ENCODE results near the gene RAB41. TPM values are rescaled to one million over a fixed set of nuclear protein-coding genes. Genes with fewer than 3 reads are reported as not detected.

RAB41 gene
- total RNA-seq, 1 experiment from 2014 or later, result not detected

GRCh38 chrX:70280573-70280972 is 1.4 kb upstream of the RAB41 start (continued):
- TF ChIP-seq JUN (CRISPR knock-in tag; IDR thresholded peaks at IDR 0.05), result no peak
- TF ChIP-seq AFF4 (CRISPR knock-in tag; IDR thresholded peaks at IDR 0.05; ENCODE audit: borderline replicate concordance), result no peak
- TF ChIP-seq ESRRA (CRISPR knock-in tag; IDR thresholded peaks at IDR 0.05; ENCODE audit: borderline replicate concordance), result no peak
- TF ChIP-seq IRF2 (CRISPR knock-in tag; IDR thresholded peaks at IDR 0.05; ENCODE audit: borderline replicate concordance, low read depth), result no peak
- no peak for TF ChIP-seq TEAD4 (CRISPR knock-in tag; IDR thresholded peaks at IDR 0.05)
- no peak for TF ChIP-seq NR2C2 (CRISPR knock-in tag; IDR thresholded peaks at IDR 0.05)
- no peak for TF ChIP-seq JAZF1 (CRISPR knock-in tag; IDR thresholded peaks at IDR 0.05)
- TF ChIP-seq USF2 (CRISPR knock-in tag; IDR thresholded peaks at IDR 0.05), result no peak
- TF ChIP-seq KAT7 (CRISPR knock-in tag; IDR thresholded peaks at IDR 0.05; ENCODE audit: borderline replicate concordance), result no peak
- no peak for TF ChIP-seq ZNF317 (CRISPR knock-in tag; IDR thresholded peaks at IDR 0.05; ENCODE audit: borderline replicate concordance, low read depth)
- TF ChIP-seq CREM (CRISPR knock-in tag; IDR thresholded peaks at IDR 0.05), result no peak
- no peak for TF ChIP-seq SOX15 (CRISPR knock-in tag; IDR thresholded peaks at IDR 0.05)
- TF ChIP-seq PRDM15 (CRISPR knock-in tag; IDR thresholded peaks at IDR 0.05), result no peak

- TF ChIP-seq USF1 (CRISPR knock-in tag; IDR thresholded peaks at IDR 0.05) (no peak), HMGXB4 (CRISPR knock-in tag; IDR thresholded peaks at IDR 0.05) (no peak), NR1H2 (CRISPR knock-in tag; IDR thresholded peaks at IDR 0.05) (no peak), AR (CRISPR knock-in tag; IDR thresholded peaks at IDR 0.05) (no peak)
- H3K9me3 Mint-ChIP-seq, result no peaks in the 10 kb centered on the region
- no peak overlapping the region; the same call in 1 of the 2 replicates for H3K27ac Mint-ChIP-seq
- H3K4me1 Mint-ChIP-seq, result peaks cover 12% of the 10 kb centered on the region
- ChIA-PET CTCF (interaction anchor here (0.7 to 1.1 kb wide), 5 partner anchors 15 to 165 kb away, joined by 3 to 6 read pairs (median 4); partner anchors contain the start of gene IGBP1), POLR2A (interaction anchor here (1.1 kb wide), 1 partner anchor 220 kb away, joined by 3 read pairs; no protein-coding TSS in a partner anchor)
- peaks cover 15% of the 10 kb centered on the region for H3K36me3 Mint-ChIP-seq
- no peaks in the 10 kb centered on the region for H3K27me3 Mint-ChIP-seq (ENCODE audit: low read depth)
- DNase-seq (ENCODE audit: low spot score) (no peak), ATAC-seq (peak; percentile 10; the same call in 1 of the 2 replicates)
- peak overlapping the region; percentile 96 for H3K4me3 Mint-ChIP-seq
Measured at GRCh38 chrX:70289168-70289792, 7.3 kb downstream of the RAB41 start.

Measured in WTC11 (cell line).